Astrocyte (in vitro differentiated cells and primary cell): ENCODE results near the gene ZSWIM4.

Source experiments
- EZH2 ChIP-seq: IDR thresholded peaks from 2 replicates; pipeline ENCODE4 v1.6.1; 2012; ENCODE audit warnings: mild to moderate bottlenecking, low read length, inconsistent platforms; ENCODE audit not compliant: insufficient read depth
- TF ChIP-seq, protein P1 (sequence below): IDR thresholded peaks from 2 replicates; pipeline ENCODE4 v1.5.1; 2011; ENCODE audit warnings: low read depth, mild to moderate bottlenecking, inconsistent platforms, low read length, moderate library complexity; ENCODE audit not compliant: insufficient read depth

DNA sequence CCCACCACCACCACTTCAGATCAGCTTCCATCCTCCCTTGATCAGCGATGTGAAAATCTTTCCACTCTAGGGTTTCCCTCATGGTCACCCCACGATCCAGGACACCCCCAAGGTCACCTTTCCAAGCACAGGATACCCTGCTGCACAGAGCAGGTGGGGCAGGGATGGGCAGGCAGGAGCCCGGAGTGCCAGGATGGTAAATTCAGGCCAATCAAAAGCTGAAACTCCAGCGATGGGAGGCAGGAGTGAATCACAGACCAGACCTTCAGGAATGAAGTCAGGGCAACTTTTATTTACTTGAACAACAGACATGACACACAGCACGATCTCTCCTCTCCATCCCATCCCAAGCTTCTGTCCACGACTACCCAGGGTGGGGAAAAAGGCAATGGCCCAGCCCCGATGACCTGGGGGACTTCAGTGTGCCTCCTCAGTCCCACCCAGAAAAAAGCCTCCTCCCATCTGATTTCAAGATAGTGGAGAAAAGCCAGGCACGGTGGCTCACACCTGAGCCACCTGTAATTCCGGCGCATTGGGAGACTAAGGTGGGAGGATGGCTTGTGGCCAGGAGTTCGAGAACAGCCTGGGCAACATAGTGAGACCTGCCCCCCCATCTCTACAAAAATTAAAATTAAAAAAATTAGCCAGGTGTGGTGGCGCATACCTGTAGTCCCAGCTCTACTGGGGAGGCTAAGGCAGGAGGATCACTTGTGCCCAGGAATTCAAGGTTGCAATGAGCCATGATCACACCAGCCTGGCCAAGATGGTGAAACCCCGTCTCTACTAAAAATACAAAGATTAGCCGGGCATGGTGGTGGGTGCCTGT, 39.2 kb downstream of the ZSWIM4 start:
- TF ChIP-seq, protein P1, sequence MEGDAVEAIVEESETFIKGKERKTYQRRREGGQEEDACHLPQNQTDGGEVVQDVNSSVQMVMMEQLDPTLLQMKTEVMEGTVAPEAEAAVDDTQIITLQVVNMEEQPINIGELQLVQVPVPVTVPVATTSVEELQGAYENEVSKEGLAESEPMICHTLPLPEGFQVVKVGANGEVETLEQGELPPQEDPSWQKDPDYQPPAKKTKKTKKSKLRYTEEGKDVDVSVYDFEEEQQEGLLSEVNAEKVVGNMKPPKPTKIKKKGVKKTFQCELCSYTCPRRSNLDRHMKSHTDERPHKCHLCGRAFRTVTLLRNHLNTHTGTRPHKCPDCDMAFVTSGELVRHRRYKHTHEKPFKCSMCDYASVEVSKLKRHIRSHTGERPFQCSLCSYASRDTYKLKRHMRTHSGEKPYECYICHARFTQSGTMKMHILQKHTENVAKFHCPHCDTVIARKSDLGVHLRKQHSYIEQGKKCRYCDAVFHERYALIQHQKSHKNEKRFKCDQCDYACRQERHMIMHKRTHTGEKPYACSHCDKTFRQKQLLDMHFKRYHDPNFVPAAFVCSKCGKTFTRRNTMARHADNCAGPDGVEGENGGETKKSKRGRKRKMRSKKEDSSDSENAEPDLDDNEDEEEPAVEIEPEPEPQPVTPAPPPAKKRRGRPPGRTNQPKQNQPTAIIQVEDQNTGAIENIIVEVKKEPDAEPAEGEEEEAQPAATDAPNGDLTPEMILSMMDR, result no peak
- no peak for TF ChIP-seq EZH2
